Activated CD8-positive, alpha-beta memory T cell treated with anti-CD3 and anti-CD28 coated beads, Interleukin-2, amount 10 ng/mL, durations not matched to agents 7 days and 5 days (primary cell): Measurements from ENCODE around the gene C1QTNF9. TPM values are rescaled to one million over a fixed set of nuclear protein-coding genes. Genes with fewer than 3 reads are reported as not detected.
"Not testable (repeated sequence)": the region's sequence is repeated elsewhere in the genome, so short reads cannot be mapped to it uniquely, and the experiment has no call there.

Experiments used
- ATAC-seq: fragments of 150-1000 bp; cut with Tn5 transposase; one replicate; pipeline ENCODE4 v1.10.0; 2021; ENCODE audit warnings: moderate library complexity
- CTCF ChIA-PET: fragments of 350-600 bp; sonication (Branson Sonifier 250); formaldehyde crosslinking; loops from one replicate; lab custom pipeline; 2021; ENCODE audit warnings: antibody characterized with exemption; lab: Charles Lee
- DNase-seq: peaks from one replicate; pipeline ENCODE4 v3.0.0-alpha.2; 2020
- H3K27ac Mint-ChIP-seq: one replicate; pipeline ENCODE4 v1.8.0; 2021; ENCODE audit warnings: mild to moderate bottlenecking, mixed read lengths
- H3K27me3 Mint-ChIP-seq: one replicate; pipeline ENCODE4 v1.8.0; 2021; ENCODE audit warnings: mixed read lengths
- H3K36me3 Mint-ChIP-seq: one replicate; pipeline ENCODE4 v1.8.0; 2021; ENCODE audit warnings: mild to moderate bottlenecking, mixed read lengths
- H3K4me1 Mint-ChIP-seq: one replicate; pipeline ENCODE4 v1.8.0; 2021; ENCODE audit warnings: mixed read lengths
- H3K4me3 Mint-ChIP-seq: one replicate; pipeline ENCODE4 v1.8.0; 2021; ENCODE audit warnings: mild to moderate bottlenecking, moderate library complexity, mixed read lengths
- H3K9me3 Mint-ChIP-seq: one replicate; pipeline ENCODE4 v1.8.0; 2022; ENCODE audit warnings: low read depth, mixed read lengths
- total RNA-seq, 2 experiments: library from RNA; stranded (reverse); gene quantifications; one replicate each; pipeline ENCODE4 v1.2.3, GENCODE V29; 2021

Gene C1QTNF9
- total RNA-seq, 2 experiments from 2014 or later, result not detected

DNA sequence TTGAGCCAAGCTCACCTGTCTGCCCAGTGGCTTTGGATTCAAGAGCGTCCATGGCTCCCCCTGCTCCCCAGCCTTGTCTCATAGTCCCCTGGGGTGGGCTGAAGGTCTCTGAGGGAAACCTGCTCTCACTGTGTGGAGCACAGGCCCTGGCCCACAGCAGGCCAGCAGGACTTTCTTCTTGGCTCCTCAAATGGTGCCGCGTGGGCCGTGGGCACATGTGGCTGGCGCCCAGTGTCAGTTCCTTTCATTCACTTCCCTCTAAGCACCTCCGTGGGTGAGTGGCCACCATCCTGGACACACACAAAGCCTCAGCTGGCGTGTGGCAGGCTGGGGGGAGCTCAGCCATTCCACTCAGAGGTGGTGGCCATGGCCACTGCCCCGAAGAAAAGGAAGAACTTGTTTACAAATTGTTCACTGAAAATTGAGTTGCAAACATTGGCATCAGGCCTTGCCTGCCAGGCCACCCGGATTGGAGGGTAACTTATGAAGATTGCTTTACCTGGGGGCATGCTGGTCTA is 53.1 kb downstream of the C1QTNF9 start:
- Mint-ChIP-seq H3K36me3 (no peaks in the 10 kb centered on the region), H3K27me3 (peaks cover 2% of the 10 kb centered on the region), H3K27ac (no peak overlapping the region), H3K9me3 (no peaks in the 10 kb centered on the region), H3K4me1 (no peaks in the 10 kb centered on the region), H3K4me3 (no peak overlapping the region)
- ATAC-seq (no peak), DNase-seq (no peak)
- CTCF ChIA-PET, result no interaction called here

- H3K27me3 Mint-ChIP-seq, result peaks cover 3% of the 10 kb centered on the region
- CTCF ChIA-PET, result no interaction called here
- H3K27ac Mint-ChIP-seq, result no peak overlapping the region
- H3K4me3 Mint-ChIP-seq, result no peak overlapping the region
- H3K4me1 Mint-ChIP-seq, result no peaks in the 10 kb centered on the region
- no peaks in the 10 kb centered on the region for H3K9me3 Mint-ChIP-seq
- no peaks in the 10 kb centered on the region for H3K36me3 Mint-ChIP-seq
- DNase-seq (no peak), ATAC-seq (no peak)
Observed at GRCh38 chr13:24365191-24365590, 55.8 kb downstream of the C1QTNF9 start.

- H3K27me3 Mint-ChIP-seq, CTCF ChIA-PET, H3K9me3 Mint-ChIP-seq, H3K4me1 Mint-ChIP-seq, ATAC-seq, H3K36me3 Mint-ChIP-seq, H3K4me3 Mint-ChIP-seq, DNase-seq, H3K27ac Mint-ChIP-seq: not testable (repeated sequence)
Observed at GRCh38 chr13:24366315-24366714, 56.9 kb downstream of the C1QTNF9 start.

- H3K4me1 Mint-ChIP-seq, ATAC-seq, CTCF ChIA-PET, H3K9me3 Mint-ChIP-seq, H3K36me3 Mint-ChIP-seq, H3K27ac Mint-ChIP-seq, DNase-seq, H3K4me3 Mint-ChIP-seq: not testable (repeated sequence)
- H3K27me3 Mint-ChIP-seq, result peaks cover 13% of the 10 kb centered on the region
Observed at GRCh38 chr13:24371273-24371672, 61.9 kb downstream of the C1QTNF9 start.

Other genes with a start within 250 kb of the C1QTNF9 start
- gene SPATA13, start 148.9 kb upstream of the C1QTNF9 start, total RNA-seq, result 10 to 100 TPM; 51.0 to 57.8 TPM
- 10 to 100 TPM; 75.0 to 78.8 TPM for gene PARP4, start 203.2 kb downstream of the C1QTNF9 start, total RNA-seq